Activated CD8-positive, alpha-beta memory T cell treated with anti-CD3 and anti-CD28 coated beads for 1 hour (primary cell): ENCODE data around the gene ZBTB40.

Source experiments
- DNase-seq, 2 donors: peaks; one replicate each; pipeline ENCODE4 v3.0.0-alpha.2; 2020; ENCODE audit warnings: low read depth in 1 of 2; ENCODE audit errors: extremely low read depth in 1 of 2

The ZBTB40 gene

GRCh38 chr1:22578732-22579361, 127.2 kb downstream of the ZBTB40 start:
- DNase-seq, result no peak

- no peak for DNase-seq
Observed at GRCh38 chr1:22579541-22580155, 128.0 kb downstream of the ZBTB40 start.
